GM18867 (cell line): Measurements from ENCODE around the gene KRT222.

Experiments
- ATAC-seq: cut with Tn5 transposase; IDR thresholded peaks from one replicate; pipeline ENCODE4 v1.9.1; 2021; ENCODE audit warnings: mild to moderate bottlenecking, moderate library complexity; ENCODE audit not compliant: unreplicated experiment

Gene KRT222

DNA sequence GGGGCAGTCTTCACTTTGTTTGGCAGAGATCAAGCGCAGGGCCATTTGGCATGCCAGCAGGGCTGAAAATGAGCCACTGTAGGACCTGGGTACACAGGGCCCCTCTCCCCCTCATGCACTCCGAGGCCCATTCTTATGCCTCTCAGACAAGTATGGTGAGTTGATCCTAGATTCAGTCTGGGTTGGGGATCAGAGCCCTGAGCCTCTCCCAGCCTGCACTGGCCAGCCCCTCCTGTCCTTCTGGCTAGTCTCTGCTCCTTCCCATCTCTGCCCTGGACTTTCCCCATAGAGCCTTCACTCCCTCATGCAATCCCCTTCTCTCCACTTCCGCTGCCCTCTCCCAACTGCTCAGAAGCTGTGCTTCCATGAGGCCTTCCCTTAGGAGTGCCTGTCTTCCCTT is 48.4 kb downstream of the KRT222 start:
- ATAC-seq: no peak

DNA sequence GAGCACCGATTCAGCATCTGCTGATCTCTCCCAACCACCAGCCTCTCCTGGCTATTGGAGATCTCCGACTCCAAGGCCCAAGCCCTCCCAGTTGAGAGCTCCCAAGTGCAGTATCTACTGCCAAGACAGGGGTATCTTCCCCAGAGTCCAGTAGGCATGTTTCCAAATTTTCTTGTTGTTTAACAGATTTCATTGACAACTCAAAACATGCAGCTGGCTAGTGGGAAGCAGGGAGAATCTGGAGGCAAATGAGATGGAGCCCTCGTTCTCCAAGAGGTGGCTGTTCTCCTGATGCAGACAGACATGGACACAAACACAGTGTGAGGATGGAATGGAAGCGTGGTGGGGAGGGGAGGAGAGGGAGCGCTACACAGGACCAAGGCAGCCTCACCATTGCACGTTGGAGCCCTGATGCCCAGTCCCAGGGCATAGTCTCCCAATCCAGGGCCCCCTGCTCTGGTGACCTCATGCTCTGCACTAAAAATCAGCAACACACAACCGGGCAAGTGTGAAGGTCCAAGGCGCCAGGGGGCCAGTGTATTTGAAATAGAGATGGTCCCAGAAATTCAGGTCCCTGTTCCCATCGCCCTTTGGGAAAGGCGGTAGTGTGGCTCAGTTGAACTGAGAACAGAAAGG is 49.0 kb downstream of the KRT222 start:
- no peak for ATAC-seq

DNA sequence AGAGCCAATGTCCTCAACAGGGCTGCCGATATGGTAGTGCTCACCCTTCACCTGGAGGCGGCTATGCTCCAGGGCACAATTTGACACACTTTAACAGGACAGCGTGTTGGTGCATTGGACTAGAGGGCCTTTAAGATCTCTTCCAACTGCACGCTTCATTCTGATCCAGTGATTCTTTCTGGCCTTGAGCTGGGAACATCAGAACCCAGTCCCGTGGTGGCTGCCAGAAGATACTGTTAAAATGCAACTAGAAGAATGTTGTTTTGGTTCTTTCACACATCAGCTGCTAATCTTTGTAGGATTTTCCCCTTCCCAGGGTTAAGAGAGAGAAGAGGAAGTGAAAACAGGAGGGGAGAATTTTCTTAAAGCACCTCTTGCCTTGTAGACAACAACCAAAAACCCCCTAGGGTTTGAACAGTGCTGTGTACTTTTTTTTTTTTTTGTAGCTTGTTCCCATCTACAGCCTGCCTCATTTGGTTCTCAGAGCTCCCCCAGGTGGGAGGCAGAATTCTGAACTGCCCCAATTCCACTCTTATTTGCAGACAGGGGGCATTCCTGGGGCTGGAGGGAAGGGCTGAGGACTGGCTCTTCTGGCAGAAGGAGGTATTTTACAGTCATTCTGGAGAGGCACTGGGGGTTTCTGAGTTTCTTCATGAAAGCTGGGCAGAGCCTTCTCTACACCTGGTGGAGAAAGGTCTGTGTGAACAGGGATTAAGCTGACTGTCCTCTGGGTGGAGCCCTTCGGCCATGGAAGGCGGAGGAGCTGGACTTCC is 49.7 kb downstream of the KRT222 start:
- peak; percentile 63 for ATAC-seq

DNA sequence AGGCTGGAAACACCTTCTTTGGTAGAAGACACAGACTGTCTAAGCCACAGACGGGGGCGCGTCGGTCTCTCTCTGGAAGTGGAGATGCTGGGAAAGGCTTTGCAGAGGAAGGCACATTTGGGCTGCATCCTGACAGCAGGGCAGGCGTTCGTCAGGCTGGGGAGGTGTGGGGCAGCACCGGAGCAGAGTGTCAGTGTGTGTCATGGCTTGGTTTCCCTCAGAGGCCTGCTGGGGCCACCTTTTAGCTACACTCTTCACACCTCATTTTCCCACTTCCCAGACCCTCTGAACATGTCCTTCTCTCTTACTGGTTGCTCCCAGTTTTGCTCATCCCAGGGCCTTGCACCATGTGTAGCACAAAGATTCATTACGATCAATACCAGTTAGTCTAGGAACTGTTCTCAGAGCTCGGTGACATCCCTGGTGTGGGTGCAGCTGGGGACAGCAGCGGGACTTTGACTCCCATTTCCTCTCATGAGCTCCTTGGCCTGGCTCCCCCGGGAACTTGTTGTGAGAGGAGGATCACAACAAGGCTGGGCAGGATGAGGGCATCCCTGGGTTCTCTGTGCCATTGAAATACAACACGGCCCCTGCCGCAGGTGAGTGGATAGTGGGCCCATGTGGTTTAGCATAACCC is 50.4 kb downstream of the KRT222 start:
- no peak for ATAC-seq

DNA sequence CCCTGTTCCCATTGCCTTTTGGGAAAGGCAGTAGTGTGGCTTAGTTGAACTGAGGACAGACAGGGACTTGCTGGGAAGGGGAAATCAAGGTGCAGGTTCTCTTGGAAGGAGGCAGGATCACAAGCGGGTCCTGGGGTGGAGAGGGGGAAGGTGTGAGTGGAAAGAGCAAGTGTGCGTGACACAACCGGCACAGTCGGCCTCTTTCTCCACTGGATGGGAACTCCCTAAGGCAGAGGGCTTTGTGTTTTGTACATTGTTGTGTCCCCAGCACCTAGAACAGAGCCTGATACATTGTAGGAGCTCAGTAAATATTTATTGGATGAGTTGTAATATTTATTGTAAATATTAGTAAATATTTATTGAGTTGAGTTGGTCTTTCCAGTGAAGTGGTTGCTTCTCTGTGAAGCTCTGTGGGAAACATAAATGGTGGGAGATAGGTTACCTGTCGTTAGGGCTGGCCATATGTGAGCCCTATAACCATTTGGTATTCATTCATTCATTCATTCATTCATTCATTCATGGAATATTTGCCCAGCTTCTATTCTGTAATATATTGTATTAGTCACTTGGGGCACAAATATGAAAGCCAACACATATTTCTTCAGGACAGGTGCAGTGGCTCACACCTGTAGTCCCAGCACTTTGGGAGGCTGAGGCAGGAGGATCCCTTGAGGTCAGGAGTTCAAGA is 51.4 kb downstream of the KRT222 start:
- ATAC-seq: no peak

DNA sequence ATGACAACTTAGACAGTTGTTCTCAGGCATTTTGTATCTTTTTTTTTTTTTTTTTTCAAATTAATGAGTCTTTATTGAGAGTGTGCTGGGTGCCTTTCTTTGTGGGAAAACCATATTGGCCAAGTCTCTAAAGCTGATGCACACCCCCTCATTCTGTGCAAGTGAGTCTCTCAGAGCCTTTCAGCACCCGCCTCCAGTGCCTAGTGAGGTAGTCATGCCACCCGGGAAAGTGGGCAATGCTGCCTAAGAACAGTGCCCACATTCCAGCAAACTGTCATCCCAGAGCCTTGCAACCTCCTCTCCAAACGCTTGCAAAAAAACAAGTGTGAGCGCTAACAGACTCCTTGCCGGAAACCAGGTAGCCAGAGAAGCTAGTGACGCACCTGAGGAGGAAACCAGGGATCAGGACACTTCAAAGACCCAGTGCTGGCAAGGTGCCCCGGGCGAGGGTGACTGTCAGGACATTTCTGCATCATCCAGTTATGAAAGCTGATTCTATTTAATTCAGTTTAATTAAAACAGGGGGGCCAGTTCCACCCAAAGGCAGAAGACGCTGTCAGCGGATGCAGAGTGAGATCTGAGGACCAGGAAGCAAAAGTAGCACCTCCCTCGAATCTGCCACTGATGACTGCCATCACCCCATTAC is 52.3 kb downstream of the KRT222 start:
- ATAC-seq: no peak

DNA sequence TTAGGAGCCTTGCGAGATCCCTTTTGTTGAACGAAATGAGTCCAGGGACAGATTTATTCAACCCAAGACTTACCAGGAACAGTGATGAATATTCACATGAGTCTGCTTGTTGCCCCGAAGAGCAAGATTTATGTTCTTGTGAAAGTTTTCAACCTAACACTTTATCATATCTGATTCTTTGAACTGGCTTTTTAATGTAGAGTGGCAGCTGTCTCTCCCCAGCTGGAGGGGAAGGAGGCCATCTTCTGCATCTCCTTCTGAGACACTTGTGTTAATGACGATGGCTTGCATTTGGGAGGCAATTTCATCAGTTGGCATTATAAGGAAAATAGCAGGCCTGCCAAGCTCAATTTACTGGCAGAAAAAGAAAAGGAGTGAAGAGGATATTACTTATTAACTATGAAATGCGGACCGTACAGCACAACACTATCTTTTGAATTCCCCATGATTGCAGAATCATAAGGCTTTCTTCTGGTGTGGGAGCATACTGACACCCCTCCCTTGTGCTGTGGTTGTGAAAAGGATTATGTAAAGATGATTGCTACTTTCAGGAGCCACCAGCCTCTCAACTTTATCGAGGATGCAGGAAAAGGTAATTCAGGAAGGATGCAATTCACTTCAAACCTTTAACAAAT is 53.0 kb downstream of the KRT222 start:
- ATAC-seq: no peak

DNA sequence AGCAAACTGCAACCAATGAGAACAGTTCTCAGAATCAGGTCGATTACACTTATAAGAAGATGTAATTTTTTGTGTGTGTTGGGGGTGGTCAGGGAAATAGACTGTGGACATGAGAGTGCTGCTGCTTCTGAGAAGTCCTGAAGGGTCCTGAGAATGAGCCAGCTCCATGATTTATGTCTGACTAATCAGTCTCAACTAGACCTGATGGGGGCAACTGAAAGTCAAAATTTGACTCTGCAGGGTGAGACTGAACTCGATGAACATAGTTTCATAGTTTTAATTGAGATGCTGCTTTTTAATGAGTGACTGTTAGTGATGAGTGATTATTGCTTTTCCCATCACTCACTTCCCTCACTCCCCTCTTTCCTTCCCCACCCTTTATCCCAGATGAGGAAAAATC is 54.6 kb downstream of the KRT222 start:
- no peak for ATAC-seq

DNA sequence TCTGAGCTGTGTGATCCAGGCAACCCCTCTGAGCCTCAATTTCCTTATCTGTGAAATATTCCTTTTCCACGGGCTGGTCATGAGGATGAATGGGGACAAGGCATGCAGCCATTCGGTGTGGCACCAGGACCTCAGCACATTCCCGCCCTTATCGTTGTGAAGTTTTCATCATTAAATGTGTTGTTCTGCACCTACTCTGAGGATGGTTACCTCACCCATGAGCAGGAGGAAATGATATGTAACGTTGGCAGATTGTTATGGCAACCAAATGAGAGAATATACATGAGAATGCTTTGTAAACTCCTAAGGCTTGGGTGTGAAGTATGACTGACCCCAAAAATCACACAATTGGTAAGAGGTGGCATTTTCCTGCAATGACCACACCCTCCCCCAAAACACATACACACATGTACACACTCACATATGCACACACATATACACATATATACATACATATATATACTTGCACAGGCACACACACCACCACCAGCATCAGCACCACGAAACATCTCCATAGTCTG is 56.9 kb downstream of the KRT222 start:
- ATAC-seq: no peak

DNA sequence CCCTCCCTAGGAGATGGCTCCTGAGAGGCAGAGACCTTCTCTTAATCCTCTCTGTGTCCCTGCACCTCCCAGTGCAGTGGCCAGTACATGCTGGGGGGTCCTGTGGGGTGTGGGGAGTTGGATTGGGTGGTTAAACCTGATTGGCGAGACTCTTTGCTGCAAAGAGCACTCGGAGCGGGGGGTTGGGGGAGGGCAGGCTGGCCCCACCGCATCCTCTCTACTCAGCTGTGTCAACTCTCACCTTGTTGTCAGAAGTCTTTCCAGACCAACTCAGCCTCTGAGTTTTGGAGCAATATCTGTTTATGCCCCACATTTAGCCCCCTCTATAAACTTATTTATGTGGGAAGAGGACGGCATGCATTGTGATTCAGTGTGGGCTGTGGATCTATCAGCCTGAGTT is 57.3 kb downstream of the KRT222 start:
- no peak for ATAC-seq

DNA sequence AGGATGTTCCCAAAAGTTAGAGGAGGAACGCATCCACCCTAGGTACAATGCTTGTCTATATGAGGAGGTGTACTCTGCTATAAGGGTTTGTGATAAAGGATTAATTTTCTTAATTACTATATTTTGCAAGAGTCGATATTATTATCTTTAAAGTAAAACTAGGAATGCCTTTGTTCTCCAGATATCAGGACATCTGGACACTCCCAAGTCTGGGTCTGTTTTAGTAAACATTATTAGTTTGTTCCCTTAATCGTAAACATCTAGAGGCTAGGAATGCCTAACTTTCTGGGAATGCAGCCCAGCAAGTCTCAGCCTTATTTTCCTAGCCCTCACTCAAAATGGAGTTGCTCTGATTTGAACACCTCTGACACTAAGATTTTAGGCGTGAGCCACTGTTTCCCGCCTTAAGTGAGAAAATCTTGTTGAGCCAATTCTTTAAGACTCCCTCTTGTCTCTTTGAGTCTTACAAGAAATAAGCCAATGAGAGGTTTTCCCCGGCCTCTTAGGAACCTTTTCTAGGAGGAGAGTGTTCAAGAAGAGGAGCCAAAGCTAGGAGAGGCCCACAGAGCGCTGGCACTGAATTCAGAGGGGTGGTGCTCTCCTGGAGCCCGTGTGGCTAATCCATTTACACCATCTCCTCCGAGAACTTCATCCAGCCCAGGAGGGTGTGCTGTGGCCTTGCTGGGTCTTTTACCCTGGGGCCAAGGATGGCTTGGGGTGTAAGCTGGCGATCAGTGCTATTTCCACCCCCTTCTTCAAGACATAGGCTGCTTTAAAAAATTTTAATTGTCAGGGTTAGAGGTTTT is 58.2 kb downstream of the KRT222 start:
- ATAC-seq: no peak

DNA sequence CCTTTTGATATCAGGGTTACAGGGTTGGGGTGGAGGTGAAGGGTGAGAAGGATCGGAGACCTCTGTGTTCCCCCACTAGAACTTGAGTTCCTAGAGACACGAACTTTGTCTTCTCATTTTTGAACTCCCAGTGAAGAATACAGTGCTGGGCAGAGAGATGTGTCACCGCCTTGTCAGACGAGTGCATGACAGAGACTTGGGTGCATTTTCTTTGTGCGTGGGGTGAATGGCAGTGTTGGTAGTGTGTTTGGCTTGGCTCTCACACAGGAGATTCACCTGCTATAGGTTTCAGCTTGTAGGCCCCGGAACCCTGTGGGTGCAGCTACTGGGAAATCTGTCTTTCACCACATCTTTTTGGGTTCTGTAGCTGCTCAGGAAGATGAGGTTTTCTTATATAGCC is 59.7 kb downstream of the KRT222 start:
- no peak for ATAC-seq
